Measurements from ENCODE around the gene TRAPPC5.
A peak's percentile ranks its signal among the peaks of the same experiment; 100 is the strongest.

Gene TRAPPC5

DNA sequence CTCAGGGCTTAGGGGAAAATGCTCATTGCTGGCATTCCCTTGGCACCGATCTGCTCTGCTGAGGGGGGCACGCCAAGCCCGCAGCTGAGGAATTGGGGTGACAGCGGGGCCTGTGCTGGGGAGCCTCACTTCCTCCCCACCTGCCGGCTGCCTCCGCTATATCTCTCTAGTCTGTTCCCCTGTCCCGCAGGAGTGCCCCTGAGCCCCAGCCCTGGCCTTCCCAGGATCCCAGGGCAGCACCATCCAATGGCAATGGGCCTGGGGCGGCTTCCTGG is 34.3 kb upstream of the TRAPPC5 start:
- DNase-seq, result no peak

DNA sequence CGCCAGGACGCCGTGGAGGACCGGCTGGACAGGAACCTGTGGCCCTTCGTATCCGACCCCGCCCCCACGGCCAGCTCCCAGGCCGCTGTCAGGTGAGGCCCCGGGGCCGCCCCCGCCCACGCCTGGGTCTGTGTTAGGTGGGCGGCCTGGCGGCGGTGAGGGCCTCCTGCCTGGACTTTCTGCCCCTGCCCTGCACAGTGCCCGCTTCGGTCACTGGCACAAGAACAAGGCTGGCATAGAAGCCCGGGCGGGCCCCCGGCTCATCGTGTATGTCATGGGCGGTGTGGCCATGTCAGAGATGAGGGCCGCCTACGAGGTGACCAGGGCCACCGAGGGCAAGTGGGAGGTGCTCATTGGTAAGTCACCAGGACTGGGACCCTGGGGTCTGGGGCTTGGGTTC is 33.5 kb upstream of the TRAPPC5 start:
- DNase-seq, result no peak

DNA sequence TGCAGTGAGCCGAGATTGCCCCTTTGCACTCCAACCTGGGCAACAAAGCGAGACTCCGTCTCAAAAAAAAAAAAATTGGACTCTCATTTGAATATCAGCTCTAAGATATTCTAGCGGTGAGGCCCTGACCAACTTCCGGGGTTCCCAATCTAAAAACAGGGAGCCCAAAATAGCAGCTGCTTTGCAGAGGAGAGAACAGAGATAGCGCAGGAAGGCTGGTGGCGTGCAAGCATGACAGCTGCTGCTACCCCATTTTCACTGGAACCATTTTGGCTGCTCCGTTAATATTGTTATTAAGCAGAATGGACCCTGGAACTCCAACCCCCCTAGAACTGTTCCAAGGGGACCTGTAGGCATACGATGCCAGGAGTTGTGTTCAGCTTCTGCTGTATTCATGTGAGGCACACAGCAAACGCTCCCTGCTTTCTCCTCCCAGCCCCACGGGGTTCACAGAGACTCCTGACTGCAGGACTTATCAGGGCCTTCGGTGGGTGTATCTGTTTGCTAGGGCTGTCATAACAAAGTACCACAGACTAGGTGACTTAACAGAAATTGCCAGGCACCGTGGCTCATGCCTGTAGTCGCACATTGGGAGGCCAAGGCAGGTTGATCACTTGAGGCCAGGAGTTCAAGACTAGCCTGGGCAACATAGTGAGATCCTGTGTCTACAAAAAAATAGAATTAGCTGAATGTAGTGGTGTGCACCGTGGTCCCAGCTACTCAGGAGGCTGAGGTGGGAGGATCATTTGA is 32.2 kb upstream of the TRAPPC5 start:
- DNase-seq, result no peak

DNA sequence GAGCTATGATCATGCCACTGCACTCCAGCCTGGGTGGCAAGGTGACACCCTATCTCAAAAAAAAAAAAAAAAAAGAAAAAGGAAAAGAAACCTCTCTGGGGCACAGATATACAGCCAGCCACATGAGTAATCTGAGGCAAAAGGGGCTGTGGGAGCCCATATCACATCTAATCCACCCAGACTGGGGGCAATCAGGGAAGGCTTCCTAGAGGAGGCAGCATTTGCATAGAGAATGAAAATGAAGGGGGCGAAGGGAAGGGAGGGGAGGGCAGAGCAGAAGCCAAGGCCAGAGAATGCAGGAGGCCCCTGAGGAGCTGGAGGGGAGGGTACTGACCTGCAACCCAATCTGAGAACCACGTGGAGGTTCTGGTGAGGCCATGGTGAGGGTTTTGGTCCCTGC is 30.5 kb upstream of the TRAPPC5 start:
- DNase-seq, result peak in 1 of 2 experiments; percentile 14

DNA sequence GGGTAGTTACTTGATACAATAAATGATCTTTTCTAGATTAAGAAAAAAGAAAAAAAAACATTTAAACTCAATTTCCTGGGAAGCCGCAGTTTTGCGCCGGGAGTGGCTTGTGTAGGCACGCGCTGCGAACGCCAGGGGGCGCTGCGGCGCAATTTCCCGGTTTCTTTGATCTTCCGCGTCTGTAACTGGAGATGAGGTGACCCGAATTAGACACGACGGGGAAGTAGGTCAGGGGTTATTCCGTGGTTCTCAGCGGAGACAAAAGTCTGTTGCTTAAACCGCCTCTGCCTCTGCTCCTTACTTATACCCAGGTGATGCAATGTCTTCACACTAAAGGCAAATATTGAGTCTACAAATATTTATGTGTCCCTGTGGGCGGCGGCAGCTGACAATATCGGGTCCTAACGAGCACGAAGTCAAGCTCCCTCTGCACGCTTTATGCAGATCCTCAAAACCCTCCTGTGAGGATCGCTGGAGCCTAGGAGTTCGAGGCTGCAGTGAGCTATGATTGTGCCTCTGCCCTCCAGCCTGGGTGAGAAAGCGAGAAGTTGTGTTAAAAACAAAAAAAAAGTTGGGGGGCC is 28.5 kb upstream of the TRAPPC5 start:
- DNase-seq, result peak; percentile 92 to 94

DNA sequence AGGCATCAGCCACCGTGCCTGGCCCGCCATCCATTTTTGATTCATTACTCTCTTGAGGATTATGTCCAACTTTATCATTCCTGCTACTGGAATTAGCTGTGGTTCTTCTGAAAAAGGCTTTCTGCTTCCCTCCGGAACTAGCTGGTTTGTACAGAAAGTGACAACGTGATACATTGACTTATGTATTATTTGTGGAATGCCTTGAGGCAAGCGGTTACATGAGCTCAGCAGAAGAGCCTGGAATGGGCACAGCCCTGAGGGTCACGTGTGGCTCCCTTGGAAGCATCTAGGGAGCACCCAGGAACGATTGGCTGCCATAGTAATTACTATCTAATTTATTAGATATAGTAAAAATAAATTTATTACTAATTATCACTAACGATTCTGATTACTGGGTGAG is 26.2 kb upstream of the TRAPPC5 start:
- DNase-seq, result no peak

DNA sequence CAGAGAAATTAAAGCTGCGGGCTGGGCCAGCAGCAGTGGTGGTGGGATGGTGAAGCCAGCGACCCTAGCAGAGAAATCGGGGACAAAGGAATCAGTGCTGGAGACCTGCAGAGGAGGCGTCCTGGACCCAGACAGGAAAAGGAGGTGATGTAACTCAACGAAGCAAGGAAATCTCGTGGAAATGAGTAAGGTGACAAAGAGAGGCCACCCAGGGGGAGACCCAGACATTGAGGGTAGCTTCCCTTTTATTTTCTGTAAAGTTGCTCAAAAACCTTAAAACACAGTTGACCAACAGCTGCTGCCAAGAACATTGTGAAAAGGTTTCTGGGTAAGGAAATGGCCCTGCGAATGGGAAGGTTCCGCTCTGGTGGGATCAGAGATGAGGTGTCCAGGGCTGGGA is 25.1 kb upstream of the TRAPPC5 start:
- no peak for DNase-seq

DNA sequence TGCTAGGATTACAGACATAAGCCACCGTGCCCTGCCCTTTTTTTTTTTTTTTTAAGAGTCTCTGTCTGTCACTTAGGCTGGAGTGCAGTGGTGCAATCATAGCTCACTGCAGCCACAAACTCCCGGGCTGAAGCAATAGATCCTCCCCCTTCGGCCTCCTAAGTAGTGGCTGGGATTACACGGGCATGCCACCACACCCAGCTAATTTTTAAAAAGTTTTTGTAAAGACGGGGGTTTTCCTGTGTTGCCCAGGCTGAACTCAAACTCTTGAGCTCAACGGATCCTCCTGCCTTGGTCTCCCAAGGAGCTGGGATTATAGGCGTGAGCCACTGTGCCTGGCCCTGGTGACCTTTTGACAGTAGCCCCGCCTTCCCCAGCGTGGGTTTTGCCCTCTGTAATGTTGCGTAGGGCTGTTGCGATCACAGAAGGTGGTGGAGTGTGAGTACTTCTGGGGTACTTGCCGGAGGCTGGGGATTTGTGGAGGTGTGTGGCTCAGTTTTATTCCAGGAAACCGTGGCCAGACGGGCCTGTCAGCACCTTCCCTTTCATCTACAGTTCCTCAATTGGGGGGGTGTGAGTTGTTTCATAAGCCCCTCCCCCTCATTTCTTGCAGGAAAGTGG is 23.4 kb upstream of the TRAPPC5 start:
- peak; percentile 54 to 66 for DNase-seq

DNA sequence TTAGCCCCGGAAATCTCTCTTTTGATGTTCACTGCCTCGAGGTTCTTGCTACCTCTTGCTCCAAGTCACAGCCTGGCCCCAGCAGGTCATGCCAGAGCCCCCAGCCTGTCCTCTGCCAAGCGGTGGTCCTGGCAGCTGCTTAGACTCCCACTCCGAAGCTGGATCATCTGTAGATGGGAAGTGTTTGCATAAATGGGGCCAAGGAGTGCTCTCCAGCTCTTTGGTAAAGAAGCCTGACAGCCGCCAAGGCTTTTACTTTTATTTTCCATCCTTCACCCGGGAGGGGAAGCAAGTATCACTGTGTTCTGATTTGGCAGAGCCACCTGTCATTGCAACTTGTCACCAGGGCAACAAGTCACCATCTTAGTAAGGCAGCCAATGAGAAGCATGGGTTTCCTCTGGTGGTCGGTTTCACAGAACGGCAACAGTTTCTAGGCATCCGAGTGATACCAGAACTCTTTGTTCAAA is 22.4 kb upstream of the TRAPPC5 start:
- DNase-seq, result peak; percentile 44 to 49

DNA sequence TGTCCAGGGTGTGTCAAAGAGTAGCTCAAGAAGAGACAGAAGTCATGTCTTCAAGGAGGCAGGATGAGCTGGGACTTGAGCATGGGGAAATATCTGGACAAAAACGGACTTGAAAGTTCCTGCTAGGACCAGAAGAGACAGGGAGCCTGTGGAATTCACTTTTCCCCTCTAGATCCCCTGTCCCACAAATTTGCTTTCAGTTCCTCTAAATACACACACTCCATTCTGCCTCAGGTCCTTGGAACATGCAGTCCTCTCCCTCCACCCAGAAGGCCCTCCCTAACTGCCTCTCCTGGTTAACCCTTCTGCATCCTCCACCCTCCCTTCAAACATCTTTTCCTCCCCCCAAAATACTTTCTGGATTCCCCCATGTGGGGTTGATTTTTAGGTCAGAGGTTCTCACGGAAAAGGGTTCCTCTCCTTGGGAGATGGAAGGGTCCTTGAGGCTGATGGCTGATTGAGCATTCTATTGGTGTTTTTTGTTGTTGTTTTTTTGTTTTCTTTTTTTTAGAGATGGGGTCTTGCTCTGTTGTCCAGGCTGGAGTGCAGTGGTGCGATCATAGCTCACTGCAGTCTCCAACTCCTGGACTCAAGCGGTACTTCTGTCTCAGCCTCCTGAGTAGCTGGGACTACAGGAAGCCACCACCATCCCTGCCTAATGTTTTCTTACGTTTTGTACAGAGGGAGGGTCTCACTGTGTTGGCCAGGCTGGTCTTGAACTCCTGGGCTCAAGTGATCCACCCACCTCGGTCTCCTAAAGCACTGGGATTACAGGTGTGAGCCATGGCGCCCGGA is 18.7 kb upstream of the TRAPPC5 start:
- no peak for DNase-seq

DNA sequence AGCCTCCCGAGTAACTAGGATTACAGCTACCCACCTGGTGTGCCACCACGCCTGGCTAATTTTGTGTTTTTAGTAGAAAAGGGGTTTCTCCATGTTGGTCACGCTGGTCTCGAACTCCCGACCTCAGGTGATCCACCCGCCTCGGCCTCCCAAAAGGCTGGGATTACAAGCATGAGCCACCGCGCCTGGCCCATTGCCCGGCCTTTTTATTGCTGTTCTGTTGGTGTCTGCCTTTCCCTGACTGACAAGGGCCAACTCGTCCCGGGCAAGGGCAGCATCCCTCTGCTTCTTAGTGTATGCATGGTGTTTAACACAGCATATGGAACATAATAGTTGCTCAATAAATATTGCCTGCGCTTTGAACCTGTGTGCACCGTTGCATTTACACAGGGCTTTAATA is 18.0 kb upstream of the TRAPPC5 start:
- DNase-seq, result no peak

DNA sequence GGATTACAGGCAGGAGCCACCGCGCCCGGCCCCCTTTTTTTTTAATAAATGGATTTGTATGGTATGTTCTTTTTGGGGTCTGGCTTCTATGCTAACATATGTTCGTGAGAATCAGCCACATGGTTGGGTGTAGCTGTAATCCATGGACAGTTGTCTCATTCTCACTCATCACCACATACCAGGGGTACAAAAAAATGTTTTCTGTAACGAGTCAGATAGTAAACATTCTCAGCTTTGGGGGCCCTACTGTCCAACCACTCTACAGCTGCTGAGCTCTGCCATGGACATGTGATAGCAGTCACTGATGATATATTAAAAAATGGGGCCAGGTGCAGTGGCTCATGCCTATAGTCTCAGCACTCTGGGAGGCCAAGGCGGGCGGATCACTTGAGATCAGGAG is 16.9 kb upstream of the TRAPPC5 start:
- DNase-seq, result no peak

DNA sequence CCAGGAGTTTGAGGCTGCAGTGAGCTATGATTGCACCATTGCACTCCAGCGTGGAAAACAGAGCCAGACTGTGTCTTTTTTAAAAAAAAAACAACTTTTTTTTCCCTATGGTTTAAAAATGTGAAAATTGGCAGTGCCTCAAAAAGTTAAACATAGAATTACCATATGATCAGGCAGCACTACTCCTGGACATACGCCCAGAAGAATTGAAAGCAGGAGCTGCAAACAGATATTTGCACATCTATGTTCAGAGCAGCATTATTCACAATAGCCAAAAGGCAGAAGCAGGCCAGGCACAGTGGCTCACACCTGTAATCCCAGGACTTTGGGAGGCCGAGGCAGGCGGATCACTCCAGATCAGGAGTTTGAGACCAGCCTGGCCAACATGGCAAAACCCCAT is 15.6 kb upstream of the TRAPPC5 start:
- DNase-seq, result no peak

DNA sequence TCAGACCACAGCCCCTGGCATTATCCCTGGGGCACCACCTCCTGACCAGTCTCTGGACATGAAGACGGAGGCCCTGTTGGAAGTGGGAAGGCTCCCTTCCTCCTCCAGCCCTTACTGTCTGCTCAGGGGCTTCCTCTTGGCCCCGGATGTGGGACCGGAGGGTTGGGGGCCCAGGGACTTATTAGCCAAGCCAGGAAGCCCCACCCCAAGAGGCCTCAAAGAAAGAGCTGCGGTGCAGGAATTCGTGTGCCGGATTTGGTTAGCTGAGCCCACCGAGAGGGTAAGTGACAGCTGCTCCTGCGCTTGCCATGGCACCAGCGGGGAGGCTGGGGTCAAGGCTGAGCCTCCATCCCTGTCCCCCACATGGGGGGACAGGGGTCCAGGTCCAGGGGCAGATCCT is 11.8 kb upstream of the TRAPPC5 start, which contains the start of gene RETN:
TSS of gene RETN (plus strand) at position 208 of the 400 bp plus-strand sequence. CDS start 278 bp downstream, outside the sequence.
- DNase-seq, result no peak

DNA sequence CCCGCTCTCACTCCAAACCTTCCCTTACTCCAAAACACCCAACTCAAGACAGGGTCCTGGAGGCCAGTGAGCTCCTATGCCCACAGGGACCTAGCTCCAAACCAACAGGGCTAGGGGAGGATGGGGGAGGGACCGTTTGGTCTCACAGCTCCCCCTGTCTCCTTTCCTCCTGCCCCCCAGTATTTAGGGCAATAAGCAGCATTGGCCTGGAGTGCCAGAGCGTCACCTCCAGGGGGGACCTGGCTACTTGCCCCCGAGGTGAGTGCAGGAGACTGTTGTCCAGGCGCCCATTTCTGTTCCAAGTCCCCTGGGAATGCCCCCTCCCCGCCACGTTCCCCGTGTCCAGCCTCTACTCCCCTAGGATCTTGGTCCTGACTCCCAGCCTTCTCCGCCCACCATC is 11.0 kb upstream of the TRAPPC5 start:
- no peak for DNase-seq

DNA sequence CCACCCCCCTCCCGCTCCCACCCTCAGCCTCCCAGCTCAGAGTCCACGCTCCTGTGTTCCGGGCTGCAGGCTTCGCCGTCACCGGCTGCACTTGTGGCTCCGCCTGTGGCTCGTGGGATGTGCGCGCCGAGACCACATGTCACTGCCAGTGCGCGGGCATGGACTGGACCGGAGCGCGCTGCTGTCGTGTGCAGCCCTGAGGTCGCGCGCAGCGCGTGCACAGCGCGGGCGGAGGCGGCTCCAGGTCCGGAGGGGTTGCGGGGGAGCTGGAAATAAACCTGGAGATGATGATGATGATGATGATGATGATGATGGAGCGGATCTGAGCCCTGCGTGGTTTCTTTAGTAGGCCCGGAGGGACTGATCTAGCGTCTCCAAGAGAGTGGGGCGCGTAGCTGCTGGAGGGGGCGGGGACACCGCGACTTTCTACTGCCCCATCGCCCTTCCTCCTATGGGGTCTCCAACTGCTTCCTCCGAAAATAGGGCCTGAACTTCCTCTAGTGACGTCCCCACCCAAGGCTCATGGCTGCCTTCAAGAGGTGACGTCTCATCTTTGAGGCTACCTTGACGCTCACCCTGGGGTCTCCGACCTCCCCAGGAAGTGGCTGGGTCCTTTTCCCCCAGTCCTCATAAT is 10.4 kb upstream of the TRAPPC5 start:
- peak in 1 of 2 experiments; percentile 41 for DNase-seq

DNA sequence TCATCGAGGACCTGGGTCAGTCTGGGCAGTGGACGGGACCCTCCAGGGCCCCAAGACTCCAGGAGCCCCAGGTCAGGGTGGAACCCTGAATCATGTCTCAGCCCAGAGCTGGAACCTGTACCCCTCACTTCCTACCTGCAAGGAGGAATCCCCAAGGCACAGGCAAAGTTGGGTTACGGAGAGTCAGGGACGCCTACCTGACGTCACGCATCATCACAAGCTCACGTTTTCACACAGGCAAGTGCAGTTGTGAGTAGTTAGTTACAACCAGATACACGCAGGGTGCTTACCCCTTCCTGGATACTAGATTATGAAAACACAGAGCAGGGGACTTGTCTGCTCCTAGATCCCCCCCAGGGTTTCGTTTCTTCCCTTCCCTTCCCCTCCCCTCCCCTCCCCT is 9.8 kb upstream of the TRAPPC5 start:
- DNase-seq, result no peak

DNA sequence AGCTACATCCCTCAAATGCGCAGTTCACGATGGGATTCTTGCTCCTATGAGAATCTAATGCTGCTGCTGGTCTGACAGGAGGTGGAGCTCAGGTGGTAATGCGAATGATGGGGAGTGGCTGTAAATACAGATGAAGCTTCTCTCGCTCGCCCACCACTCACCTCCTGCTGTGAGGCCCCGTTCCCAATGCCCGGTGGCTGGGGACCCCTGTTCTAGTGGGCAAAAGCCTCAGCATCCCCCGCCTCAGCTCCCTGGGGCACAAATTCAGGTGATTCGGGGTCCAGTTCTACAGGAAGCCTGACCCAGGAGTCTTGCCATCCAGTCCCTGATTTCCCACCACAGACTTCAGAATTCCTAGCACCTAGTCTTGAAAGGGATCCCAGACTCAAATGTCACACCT is 8.1 kb upstream of the TRAPPC5 start:
- no peak for DNase-seq

DNA sequence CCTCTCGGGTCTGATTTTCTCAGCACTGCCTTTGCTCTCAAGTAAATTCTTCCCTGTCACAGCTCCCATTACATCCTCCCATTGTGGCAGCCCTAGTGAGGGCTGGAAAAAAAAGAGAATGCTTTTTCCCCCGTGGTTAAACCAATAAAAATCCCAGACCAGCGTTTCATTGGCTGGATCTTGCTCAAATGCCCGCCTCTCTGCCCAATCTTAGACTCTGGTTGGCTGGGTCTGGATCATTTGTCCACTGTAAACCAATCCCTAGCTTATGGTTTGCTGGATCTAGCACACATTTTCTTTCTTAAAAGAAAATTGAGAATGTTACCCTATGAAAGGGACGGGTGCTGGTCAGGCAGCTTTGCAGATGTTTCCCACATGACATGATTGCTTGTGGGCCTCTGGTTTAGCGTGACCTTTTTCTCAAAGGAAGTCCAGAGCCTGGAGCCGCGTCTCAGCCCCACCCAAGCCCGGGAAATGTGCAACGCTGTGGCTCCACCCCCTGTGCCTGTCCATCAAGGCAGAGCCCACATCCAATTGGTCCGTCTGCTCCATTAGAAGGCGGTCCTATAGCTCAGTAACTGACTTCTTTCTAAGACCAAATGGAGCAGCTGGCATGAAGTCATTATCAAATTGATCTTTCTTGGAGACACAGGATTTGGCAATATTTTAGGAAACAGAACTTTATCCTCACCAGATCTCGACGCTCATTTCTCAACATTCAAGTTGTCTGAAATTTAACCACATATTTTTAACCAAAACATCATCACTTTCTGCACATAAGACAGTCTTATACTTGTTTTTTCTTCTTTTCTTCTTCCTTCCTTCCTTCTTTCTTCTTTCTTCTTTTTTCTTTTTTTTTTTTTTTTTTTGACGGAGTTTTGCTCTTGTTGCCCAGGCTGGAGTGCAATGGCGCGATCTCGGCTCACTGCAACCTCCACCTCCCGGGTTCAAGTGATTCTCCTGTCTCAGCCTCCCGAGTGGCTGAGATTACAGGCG is 6.3 kb upstream of the TRAPPC5 start:
- peak; percentile 59 to 67 for DNase-seq

DNA sequence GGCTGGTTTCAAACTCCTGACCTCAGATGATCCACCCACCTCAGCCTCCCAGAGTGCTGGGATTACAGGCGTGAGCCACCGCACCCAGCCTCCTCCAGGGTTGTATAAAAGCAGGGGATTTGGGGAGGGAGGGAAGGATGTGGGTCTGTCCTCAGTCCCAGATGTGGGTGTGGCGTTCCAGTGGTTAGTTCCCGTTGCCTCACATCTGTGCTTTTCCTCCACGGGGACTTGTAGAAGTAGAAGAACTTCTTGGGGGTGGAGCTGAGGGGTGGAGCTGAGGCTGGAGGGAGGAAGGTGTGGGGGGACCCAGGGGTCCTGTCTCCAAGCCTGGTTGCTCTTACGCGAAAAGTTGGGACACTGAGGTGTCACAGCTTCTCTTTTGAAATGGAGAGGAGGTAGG is 4.3 kb upstream of the TRAPPC5 start:
- DNase-seq, result no peak

DNA sequence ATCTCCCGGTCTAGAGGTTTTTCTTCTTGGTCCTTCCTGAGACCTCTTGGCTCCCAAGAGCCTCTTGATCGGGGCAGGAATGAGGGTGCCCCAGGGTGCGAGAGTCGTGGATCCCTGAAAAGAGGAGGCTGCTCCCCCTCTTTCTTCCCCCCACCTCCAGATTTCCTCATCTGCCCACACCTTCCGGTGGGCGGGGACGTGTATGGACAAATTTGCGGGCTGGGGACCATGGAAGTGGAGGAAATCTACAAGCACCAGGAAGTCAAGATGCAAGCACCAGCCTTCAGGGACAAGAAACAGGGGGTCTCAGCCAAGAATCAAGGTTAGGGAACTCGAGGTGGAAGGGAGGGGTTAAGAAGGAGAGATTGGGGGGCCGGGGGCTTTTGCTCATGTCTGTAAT is 3.8 kb upstream of the TRAPPC5 start, which contains the start of gene MCEMP1:
TSS of gene MCEMP1 (plus strand) at position 237 of the 400 bp plus-strand sequence. CDS start at position 268, 31 bp downstream.
- no peak for DNase-seq
